GM20431 (cell line): ENCODE data around the gene EIF2S1.

Source experiments
- in situ Hi-C: fragments of 300-500 bp; cut with MseI, MboI; formaldehyde crosslinking; loops from one replicate; pipeline ENCODE4 v1.15.0; 2020; ENCODE audit warnings: low sequenced_read_pairs; ENCODE audit not compliant: unreplicated experiment

Gene EIF2S1

DNA sequence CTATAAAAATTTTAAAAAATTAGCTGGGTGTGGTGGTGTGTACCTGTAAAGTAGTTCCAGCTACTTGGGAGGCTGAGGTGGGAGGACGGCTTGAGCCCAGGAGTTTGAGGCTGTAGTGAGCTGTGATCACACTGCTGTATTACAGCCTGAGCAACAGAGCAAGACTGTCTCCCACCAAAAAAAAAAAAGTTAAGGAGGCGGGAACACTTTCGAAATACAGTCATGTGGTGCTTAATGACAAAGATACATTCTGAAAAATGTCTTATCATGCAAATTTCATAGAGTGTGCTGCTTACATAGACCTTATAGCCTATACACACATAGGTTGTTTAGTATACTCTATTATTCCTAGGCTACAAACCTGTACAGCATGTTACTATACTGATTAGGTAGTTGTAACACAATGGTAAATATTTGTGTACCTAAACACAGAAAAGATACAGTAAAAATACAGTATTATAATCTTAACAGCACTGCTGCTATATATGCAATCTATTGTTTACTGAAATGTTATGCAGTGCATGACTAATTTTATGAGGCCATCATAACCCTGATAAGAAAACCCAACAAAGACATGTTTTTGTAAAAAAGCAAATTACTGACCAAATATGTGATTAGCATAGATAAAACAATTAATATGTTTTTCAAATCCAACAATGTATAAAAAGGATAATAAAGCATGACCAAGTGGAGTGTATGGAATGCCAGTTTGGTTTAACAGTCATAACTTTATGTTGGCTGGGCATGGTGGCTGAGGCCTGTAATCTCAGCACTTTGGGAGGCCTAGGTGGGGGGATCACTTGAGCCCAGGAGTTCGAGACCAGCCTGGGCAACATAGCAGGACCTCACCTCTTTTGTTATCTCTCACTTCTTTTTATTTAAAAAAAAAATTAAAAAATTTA lies 11.4 kb downstream of the EIF2S1 start:
- in situ Hi-C loops = no loop called here

GRCh38 chr14:67372833-67373232 lies 12.7 kb downstream of the EIF2S1 start:
- in situ Hi-C loops = no loop called here

DNA sequence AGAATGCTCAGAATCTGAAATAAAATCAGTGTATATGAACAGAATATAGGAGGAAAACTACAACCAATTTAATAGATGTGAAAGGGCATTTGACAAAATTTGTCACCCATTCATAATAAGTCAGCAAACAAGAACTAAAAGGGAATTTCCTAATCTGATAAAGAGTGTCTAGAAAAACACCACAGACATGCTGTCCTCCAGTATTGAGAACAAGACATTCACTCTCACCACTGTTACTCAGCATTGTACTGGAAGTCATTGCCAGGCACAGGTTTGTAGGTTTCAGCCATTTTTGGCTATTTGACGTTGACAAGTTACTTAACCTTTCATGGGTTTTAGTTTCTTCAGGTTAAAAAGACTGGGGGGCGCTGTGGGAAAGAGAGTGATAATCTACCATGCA lies 13.2 kb downstream of the EIF2S1 start:
- in situ Hi-C loops = no loop called here

- in situ Hi-C loops = no loop called here
Observed at GRCh38 chr14:67377916-67378315, 17.8 kb downstream of the EIF2S1 start.

DNA sequence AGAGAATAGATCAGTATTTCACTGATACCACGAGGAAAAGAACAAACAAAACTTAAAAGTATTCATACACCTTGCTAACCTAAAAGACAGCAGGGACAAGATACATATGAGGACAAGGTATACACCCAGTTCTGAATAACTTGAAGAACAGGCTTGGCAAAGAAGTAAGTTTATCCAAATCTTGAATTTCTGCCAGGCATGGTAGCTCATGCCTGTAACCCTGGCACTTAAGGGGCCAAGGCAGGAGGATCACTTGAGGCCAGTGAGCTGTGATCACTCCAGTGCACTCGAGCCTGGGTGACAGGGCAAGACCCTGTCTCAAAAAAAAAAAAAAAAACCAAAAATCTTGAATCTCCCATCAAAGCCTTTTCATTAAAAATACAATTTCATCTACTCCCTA lies 25.0 kb downstream of the EIF2S1 start:
- in situ Hi-C loops = no loop called here

- in situ Hi-C loops = no loop called here
Observed at GRCh38 chr14:67385618-67386017, 25.5 kb downstream of the EIF2S1 start.

DNA sequence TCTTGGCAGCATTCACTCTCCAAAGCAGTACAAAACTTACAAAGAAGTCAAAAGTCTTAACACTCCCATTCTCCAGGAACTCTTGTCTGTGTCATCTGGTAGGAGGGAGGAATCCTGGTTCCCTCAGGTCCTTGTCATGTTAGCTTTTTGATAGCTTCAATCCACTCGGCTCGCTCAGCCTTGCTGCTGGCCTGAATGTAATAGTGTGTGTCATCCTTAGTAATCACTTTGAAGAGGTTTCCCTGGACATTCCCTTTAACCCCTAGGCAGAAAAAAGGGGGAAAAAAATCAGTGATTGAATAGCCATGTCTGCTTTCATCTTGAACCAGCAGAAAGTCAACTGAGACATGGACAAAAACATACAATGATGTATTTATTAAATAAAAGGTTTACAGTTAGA lies 27.1 kb downstream of the EIF2S1 start:
- in situ Hi-C loops = no loop called here

DNA sequence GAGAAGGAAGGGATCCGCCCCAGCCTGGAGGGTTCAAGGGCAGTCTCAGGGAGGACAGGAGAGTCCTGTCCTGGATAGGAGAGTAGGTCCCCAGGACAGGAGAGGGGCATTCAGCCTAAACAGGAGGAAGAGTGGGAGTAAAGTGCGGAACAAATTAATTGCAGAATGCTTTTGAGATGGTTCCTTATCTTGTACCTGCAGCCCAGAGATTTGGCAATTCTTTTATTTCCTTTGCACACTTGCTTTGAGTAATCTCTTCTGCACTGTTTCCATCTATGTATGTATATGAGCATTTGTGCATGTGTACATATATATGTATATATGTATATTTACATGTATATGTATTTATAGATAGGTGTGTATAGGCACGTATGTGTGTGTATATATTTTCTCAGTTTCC lies 29.1 kb downstream of the EIF2S1 start:
- in situ Hi-C loops = no loop called here

- in situ Hi-C loops = no loop called here
Observed at GRCh38 chr14:67389811-67390534, 29.8 kb downstream of the EIF2S1 start.

GRCh38 chr14:67391268-67391667 lies 31.1 kb downstream of the EIF2S1 start:
- in situ Hi-C loops = no loop called here

DNA sequence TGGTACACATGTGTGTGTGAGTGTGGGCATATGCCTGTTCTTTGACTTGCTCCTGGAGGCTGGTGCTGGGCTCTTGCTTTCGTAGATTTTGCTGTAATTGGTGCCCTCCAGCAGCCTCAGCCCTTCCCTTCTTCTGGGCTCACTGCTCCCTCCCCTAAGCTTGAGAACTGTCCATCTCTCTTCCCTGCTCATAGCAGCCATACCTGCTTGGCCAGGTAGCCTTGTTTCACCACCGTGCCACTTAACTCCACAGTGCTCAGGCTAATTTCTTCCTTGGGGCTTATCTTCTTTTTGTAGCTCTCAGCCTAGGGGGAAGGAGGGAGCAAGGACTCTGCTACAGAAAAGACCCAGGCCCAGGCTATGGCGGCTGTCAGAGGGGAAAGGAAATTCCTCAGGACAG lies 32.0 kb downstream of the EIF2S1 start:
- in situ Hi-C loops = no loop called here

GRCh38 chr14:67392800-67393199 lies 32.7 kb downstream of the EIF2S1 start:
- in situ Hi-C loops = no loop called here

DNA sequence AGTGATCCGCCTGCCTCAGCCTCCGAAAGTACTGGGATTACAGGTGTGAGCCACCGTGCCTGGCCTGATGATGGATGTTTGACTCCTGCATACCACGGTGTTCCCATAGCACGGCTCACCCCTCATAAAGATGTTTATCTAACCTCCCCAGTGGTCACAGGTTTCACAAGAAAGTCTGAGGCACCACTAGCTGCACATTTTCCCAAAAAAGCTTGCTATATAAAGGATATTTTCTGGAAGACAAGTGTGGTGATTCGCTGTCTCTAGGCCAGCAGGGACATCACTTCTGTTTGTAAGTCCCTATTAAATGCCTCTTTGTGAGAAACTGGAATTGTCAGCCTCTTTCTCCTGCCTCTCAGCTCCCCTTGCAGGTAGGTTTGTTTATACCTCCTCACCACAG lies 33.6 kb downstream of the EIF2S1 start:
- in situ Hi-C loops = no loop called here

GRCh38 chr14:67395086-67395875 lies 35.2 kb downstream of the EIF2S1 start:
- in situ Hi-C loops = no loop called here

- in situ Hi-C loops = no loop called here
Observed at GRCh38 chr14:67395876-67396189, 35.7 kb downstream of the EIF2S1 start.

GRCh38 chr14:67396381-67396970 lies 36.3 kb downstream of the EIF2S1 start:
- in situ Hi-C loops = no loop called here

DNA sequence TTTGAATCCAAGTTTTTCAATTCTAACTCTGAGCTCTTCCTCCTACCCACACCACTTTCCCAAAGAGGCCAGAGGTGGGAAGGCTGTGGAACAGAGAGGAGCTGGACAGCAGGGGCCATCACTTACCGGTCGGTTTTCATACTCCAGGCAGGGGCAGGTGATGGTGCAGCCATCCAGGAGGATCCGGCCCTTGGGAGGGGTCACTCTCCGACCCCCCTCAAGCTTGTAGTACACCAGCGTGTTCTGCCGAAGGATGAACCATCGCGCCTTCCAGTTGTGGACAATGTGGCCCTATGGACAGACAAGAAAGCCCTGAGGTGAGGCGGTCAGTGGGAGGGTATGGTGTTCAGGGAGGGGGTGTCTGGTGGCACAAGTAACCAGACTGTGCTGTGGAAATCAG lies 37.4 kb downstream of the EIF2S1 start:
- in situ Hi-C loops = no loop called here

DNA sequence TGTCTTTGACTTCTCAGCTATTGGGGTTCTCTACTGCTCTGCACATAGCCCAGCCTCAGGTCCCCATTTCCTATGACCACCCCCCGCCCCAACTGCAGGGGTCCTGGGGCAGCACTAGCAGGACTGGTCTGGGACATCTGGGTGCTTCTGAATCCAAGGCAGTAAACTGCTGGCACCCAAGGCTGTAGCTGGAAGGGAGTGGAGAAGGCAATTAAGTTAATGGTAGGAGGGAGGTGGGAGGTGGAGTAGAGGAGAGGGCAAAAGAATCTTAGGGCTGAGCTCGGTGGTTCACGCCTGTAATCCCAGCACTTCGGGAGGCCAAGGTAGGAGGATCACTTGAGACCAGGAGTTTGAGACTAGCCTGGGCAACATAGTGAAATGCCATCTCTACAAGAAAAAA lies 40.3 kb downstream of the EIF2S1 start:
- in situ Hi-C loops = loop anchor here (25.0 kb wide), 1 partner anchor 312 kb away; the partner anchor contains the start of gene RDH12

GRCh38 chr14:67405771-67406170 lies 45.6 kb downstream of the EIF2S1 start:
- in situ Hi-C loops = loop anchor here (25.0 kb wide), 1 partner anchor 307 kb away; the partner anchor contains the start of gene RDH12

DNA sequence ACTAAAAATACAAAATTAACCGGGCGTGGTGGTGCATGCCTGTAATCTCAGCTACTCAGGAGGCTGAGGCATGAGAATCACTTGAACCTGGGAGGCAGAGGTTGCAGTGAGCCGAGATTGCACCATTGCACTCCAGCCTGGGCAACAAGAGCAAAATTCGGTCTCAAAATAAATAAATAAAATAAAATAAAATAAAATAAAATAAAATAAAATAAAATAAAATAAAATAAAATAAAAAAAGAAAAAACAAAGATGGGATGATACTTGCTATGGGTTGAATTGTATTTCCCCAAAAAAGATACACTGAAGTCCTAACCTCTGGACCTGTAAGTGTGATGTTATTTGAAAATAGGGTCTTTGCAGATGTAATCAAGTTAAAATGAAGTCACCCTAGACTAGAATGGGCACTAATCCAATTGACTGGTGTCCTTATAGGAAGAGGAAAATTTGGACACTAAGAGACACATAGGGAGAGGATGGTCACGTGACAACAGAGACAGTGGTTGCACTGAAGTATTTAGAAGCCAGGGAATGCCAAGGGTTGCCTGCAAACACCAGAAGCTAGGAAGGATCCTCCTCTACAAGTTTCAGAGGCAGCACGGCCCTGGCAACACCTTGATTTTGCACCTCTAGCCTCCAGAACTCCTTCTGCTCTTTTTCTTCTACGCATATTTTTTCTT lies 48.1 kb downstream of the EIF2S1 start:
- in situ Hi-C loops = loop anchor here (25.0 kb wide), 1 partner anchor 304 kb away; the partner anchor contains the start of gene RDH12
